ENCODE measurements around the gene EBF4. TPM values are rescaled to one million over a fixed set of nuclear protein-coding genes. Genes with fewer than 3 reads are reported as not detected.

EBF4 gene
- total and polyA plus RNA-seq, 2 of the 8 experiments (the other 6 are each of a cell fraction or from before 2014, with no cell fraction given) = 1.2 to 2.9 TPM

GRCh38 chr20:2804852-2805688, 112.5 kb downstream of the EBF4 start (continued):
- TF ChIP-seq BRCA1 (IDR thresholded peaks at IDR 0.05; ENCODE audit: low read depth, low read length) = no peak

Measured in H1 (cell line).